Endothelial cell (in vitro differentiated cells): ENCODE results near the gene FAM83B. TPM values are rescaled to one million over a fixed set of nuclear protein-coding genes. Genes with fewer than 3 reads are reported as not detected.
A peak's percentile ranks its signal among the peaks of the same experiment; 100 is the strongest.

Experiments used
- DNase-seq: peaks from one replicate; pipeline ENCODE4 v3.0.0; 2021; ENCODE audit warnings: low spot score
- H3K27ac Mint-ChIP-seq: one replicate; pipeline ENCODE4 v1.8.0; 2021; ENCODE audit warnings: mixed read lengths, inconsistent platforms; ENCODE audit not compliant: unreplicated experiment
- H3K27me3 Mint-ChIP-seq: one replicate; pipeline ENCODE4 v1.8.0; 2021; ENCODE audit warnings: mild to moderate bottlenecking, moderate library complexity, mixed read lengths, inconsistent platforms; ENCODE audit not compliant: unreplicated experiment
- H3K36me3 Mint-ChIP-seq: one replicate; pipeline ENCODE4 v1.8.0; 2021; ENCODE audit warnings: mild to moderate bottlenecking, low read depth, mixed read lengths, inconsistent platforms; ENCODE audit not compliant: unreplicated experiment
- H3K4me1 Mint-ChIP-seq: one replicate; pipeline ENCODE4 v1.8.0; 2021; ENCODE audit warnings: mild to moderate bottlenecking, mixed read lengths, inconsistent platforms; ENCODE audit not compliant: unreplicated experiment
- H3K4me3 Mint-ChIP-seq: one replicate; pipeline ENCODE4 v1.8.0; 2021; ENCODE audit warnings: mild to moderate bottlenecking, mixed read lengths, inconsistent platforms; ENCODE audit not compliant: unreplicated experiment
- H3K9me3 Mint-ChIP-seq: one replicate; pipeline ENCODE4 v1.8.0; 2021; ENCODE audit warnings: mixed read lengths, inconsistent platforms; ENCODE audit not compliant: unreplicated experiment
- CTCF ChIP-seq: fragments of 200-600 bp; sonication (generic); IDR thresholded peaks from one replicate; pipeline ENCODE4 v1.5.0; 2021; ENCODE audit warnings: antibody characterized with exemption; ENCODE audit not compliant: unreplicated experiment
- total RNA-seq: library from RNA; stranded (reverse); fragmentation: NEBNext Ultra II Directional; extraction: Animal tissue kit (Norgen Biotek cat#: 25700); gene quantifications from one replicate; pipeline ENCODE4 v1.2.1, GENCODE V29; 2021; ENCODE audit not compliant: unreplicated experiment

FAM83B gene
- total RNA-seq, 1 donor from 2014 or later = 1.1 TPM

- TF ChIP-seq CTCF = no peak
Observed at GRCh38 chr6:54846857-54847674, 495 bp downstream of the FAM83B start.

GRCh38 chr6:54847799-54848597 is 1.4 kb downstream of the FAM83B start:
- Mint-ChIP-seq H3K27ac (no peak overlapping the region), H3K27me3 (peaks cover 7% of the 10 kb centered on the region)

More at GRCh38 chr6:54846857-54847674, 495 bp downstream of the FAM83B start:
- peaks cover 14% of the 10 kb centered on the region for H3K4me1 Mint-ChIP-seq
- peaks cover 7% of the 10 kb centered on the region for H3K27me3 Mint-ChIP-seq
- H3K4me3 Mint-ChIP-seq = peak overlapping the region; percentile 97
- no peaks in the 10 kb centered on the region for H3K36me3 Mint-ChIP-seq
- DNase-seq = peak; percentile 46
- no peaks in the 10 kb centered on the region for H3K9me3 Mint-ChIP-seq
- peak overlapping the region; percentile 13 for H3K27ac Mint-ChIP-seq

GRCh38 chr6:54850114-54850513 is 3.5 kb downstream of the FAM83B start:
- peaks cover 14% of the 10 kb centered on the region for H3K4me1 Mint-ChIP-seq
- no peak for DNase-seq
- TF ChIP-seq CTCF = no peak
- H3K9me3 Mint-ChIP-seq = no peaks in the 10 kb centered on the region
- H3K27ac Mint-ChIP-seq = no peak overlapping the region
- no peaks in the 10 kb centered on the region for H3K36me3 Mint-ChIP-seq
- peaks cover 7% of the 10 kb centered on the region for H3K27me3 Mint-ChIP-seq
- no peak overlapping the region for H3K4me3 Mint-ChIP-seq

More at GRCh38 chr6:54847799-54848597, 1.4 kb downstream of the FAM83B start:
- Mint-ChIP-seq H3K9me3 (no peaks in the 10 kb centered on the region), H3K4me1 (peaks cover 14% of the 10 kb centered on the region), H3K4me3 (no peak overlapping the region), H3K36me3 (no peaks in the 10 kb centered on the region)
- TF ChIP-seq CTCF = no peak
- no peak for DNase-seq

GRCh38 chr6:54856129-54856528 is 9.6 kb downstream of the FAM83B start:
- Mint-ChIP-seq H3K9me3 (no peaks in the 10 kb centered on the region), H3K27ac (no peak overlapping the region), H3K4me3 (no peak overlapping the region), H3K4me1 (no peaks in the 10 kb centered on the region), H3K27me3 (peaks cover under 1% of the 10 kb centered on the region), H3K36me3 (no peaks in the 10 kb centered on the region)
- TF ChIP-seq CTCF = no peak
- DNase-seq = no peak
